Activated B cell treated with CpG ODN at 0.5 μM for 24 hours (primary cell): Measurements from ENCODE around the gene AP2A1. TPM values are rescaled to one million over a fixed set of nuclear protein-coding genes. Genes with fewer than 3 reads are reported as not detected.
A peak's percentile ranks its signal among the peaks of the same experiment; 100 is the strongest.

Source experiments
- ATAC-seq: fragments of 200-7000 bp; cut with Tn5 transposase; one replicate; pipeline ENCODE4 v1.10.0; 2021; ENCODE audit warnings: low read depth, mild to moderate bottlenecking, moderate library complexity
- CTCF ChIA-PET: fragments of 350-600 bp; sonication (Branson Sonifier 250); formaldehyde crosslinking; loops from one replicate; lab custom pipeline; 2021; ENCODE audit warnings: antibody characterized with exemption; lab: Charles Lee
- POLR2A ChIA-PET: fragments of 350-600 bp; sonication (Branson Sonifier 250); formaldehyde crosslinking; loops from one replicate; lab custom pipeline; 2021; ENCODE audit warnings: antibody characterized with exemption; lab: Charles Lee
- DNase-seq: peaks from one replicate; pipeline ENCODE4 v3.0.0; 2022
- H3K27ac Mint-ChIP-seq: one replicate; pipeline ENCODE4 v1.8.0; 2020; ENCODE audit warnings: mixed read lengths
- H3K27me3 Mint-ChIP-seq: one replicate; pipeline ENCODE4 v1.8.0; 2021; ENCODE audit warnings: mixed read lengths
- H3K36me3 Mint-ChIP-seq: one replicate; pipeline ENCODE4 v1.8.0; 2021; ENCODE audit warnings: low read depth, mixed read lengths
- H3K4me1 Mint-ChIP-seq: one replicate; pipeline ENCODE4 v1.8.0; 2021; ENCODE audit warnings: mixed read lengths
- H3K4me3 Mint-ChIP-seq: one replicate; pipeline ENCODE4 v1.8.0; 2020; ENCODE audit warnings: mild to moderate bottlenecking, mixed read lengths
- H3K9me3 Mint-ChIP-seq: one replicate; pipeline ENCODE4 v1.8.0; 2020; ENCODE audit warnings: mixed read lengths
- CTCF ChIP-seq: fragments of 200-600 bp; IDR thresholded peaks from one replicate; pipeline ENCODE4 v1.8.0; 2022; ENCODE audit warnings: antibody characterized with exemption, mild to moderate bottlenecking
- intact Hi-C: fragments of 100-400 bp; cut with micrococcal nuclease; formaldehyde crosslinking; loops from one replicate; pipeline ENCODE4 v1.15.1; 2024
- total RNA-seq: library from RNA; stranded (reverse); gene quantifications from 2 replicates; pipeline ENCODE4 v1.2.3, GENCODE V29; 2022

AP2A1 gene
- total RNA-seq, 1 donor from 2014 or later, result 60.6 TPM

GRCh38 chr19:49780861-49781260 is 14.1 kb downstream of the AP2A1 start:
- TF ChIP-seq CTCF, result no peak
- Mint-ChIP-seq H3K4me1 (peaks cover 28% of the 10 kb centered on the region), H3K9me3 (no peaks in the 10 kb centered on the region), H3K4me3 (no peak overlapping the region), H3K27ac (peak overlapping the region; percentile 88), H3K27me3 (no peaks in the 10 kb centered on the region), H3K36me3 (peaks cover 33% of the 10 kb centered on the region)
- ATAC-seq (no peak), DNase-seq (no peak)
- ChIA-PET CTCF (no interaction called here), POLR2A (interaction anchor here (1.1 kb wide), 1 partner anchor 14 kb away, joined by 3 read pairs; the partner anchor contains the start of gene AP2A1)
- intact Hi-C loops, result loop anchor here (2.0 kb wide), 1 partner anchor 14 kb away; the partner anchor contains the start of gene AP2A1

- Mint-ChIP-seq H3K4me3 (no peak overlapping the region), H3K9me3 (no peaks in the 10 kb centered on the region), H3K27me3 (no peaks in the 10 kb centered on the region), H3K36me3 (peaks cover 33% of the 10 kb centered on the region), H3K27ac (peak overlapping the region; percentile 88), H3K4me1 (peaks cover 28% of the 10 kb centered on the region)
- intact Hi-C loops, result loop anchor here (2.0 kb wide), 1 partner anchor 15 kb away; the partner anchor contains the start of gene AP2A1
- ChIA-PET CTCF (no interaction called here), POLR2A (interaction anchor here (0.6 to 1.1 kb wide), 2 partner anchors 15 to 112 kb away, joined by 3 to 5 read pairs; partner anchors contain the start of gene AP2A1)
- no peak for TF ChIP-seq CTCF
- ATAC-seq (no peak), DNase-seq (no peak)
Measured at GRCh38 chr19:49781394-49781793, 14.6 kb downstream of the AP2A1 start.

- Mint-ChIP-seq H3K4me3 (no peak overlapping the region), H3K36me3 (peaks cover 36% of the 10 kb centered on the region), H3K27ac (no peak overlapping the region), H3K4me1 (peaks cover 28% of the 10 kb centered on the region), H3K27me3 (no peaks in the 10 kb centered on the region), H3K9me3 (no peaks in the 10 kb centered on the region)
- CTCF ChIA-PET, result no interaction called here
- intact Hi-C loops, result no loop called here
- no peak for DNase-seq
- ATAC-seq, result no peak
- no peak for TF ChIP-seq CTCF
- POLR2A ChIA-PET, result no interaction called here
Measured at GRCh38 chr19:49782515-49782914, 15.7 kb downstream of the AP2A1 start.

GRCh38 chr19:49786376-49786820 is 19.6 kb downstream of the AP2A1 start:
- Mint-ChIP-seq H3K9me3 (no peaks in the 10 kb centered on the region), H3K36me3 (peaks cover 66% of the 10 kb centered on the region), H3K4me3 (no peak overlapping the region), H3K27ac (no peak overlapping the region), H3K27me3 (no peaks in the 10 kb centered on the region), H3K4me1 (peaks cover 4% of the 10 kb centered on the region)
- no peak for TF ChIP-seq CTCF
- DNase-seq (no peak), ATAC-seq (no peak)
- POLR2A ChIA-PET, result no interaction called here
- intact Hi-C loops, result no loop called here
- CTCF ChIA-PET, result no interaction called here

- Mint-ChIP-seq H3K27me3 (no peaks in the 10 kb centered on the region), H3K9me3 (no peaks in the 10 kb centered on the region), H3K36me3 (peaks cover 73% of the 10 kb centered on the region), H3K27ac (no peak overlapping the region), H3K4me3 (no peak overlapping the region), H3K4me1 (peaks cover 3% of the 10 kb centered on the region)
- no peak for DNase-seq
- intact Hi-C loops, result no loop called here
- ATAC-seq, result no peak
- ChIA-PET CTCF (no interaction called here), POLR2A (no interaction called here)
- no peak for TF ChIP-seq CTCF
Measured at GRCh38 chr19:49787746-49788145, 20.9 kb downstream of the AP2A1 start.
